ENCODE measurements around the gene APBA2.

DNA sequence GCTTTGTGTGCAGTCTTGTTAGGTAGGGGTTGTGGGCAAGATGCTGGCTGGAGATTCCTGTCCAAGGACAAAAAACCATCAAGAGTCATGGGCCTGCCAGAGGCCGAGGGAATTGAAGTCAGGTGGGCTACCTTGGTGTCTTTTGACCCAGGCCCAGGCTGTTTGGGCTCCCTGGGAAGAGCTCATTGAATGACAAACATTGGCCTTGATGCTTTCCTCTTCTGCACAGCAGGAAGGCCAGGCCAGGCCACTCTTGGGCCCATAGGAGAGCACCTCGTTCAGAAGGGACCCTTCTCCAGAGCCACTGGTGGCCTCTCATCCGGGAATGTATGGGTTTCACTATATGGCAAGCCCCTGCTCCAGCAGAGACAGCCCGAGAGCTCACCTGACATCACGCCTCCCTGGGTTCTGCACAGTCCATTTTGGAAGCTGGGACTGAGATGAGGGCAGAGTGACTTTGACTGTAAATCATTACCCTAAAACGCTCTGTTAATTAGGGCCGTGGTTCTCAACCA lies 214.8 kb downstream of the APBA2 start:
- TF ChIP-seq, protein P1, sequence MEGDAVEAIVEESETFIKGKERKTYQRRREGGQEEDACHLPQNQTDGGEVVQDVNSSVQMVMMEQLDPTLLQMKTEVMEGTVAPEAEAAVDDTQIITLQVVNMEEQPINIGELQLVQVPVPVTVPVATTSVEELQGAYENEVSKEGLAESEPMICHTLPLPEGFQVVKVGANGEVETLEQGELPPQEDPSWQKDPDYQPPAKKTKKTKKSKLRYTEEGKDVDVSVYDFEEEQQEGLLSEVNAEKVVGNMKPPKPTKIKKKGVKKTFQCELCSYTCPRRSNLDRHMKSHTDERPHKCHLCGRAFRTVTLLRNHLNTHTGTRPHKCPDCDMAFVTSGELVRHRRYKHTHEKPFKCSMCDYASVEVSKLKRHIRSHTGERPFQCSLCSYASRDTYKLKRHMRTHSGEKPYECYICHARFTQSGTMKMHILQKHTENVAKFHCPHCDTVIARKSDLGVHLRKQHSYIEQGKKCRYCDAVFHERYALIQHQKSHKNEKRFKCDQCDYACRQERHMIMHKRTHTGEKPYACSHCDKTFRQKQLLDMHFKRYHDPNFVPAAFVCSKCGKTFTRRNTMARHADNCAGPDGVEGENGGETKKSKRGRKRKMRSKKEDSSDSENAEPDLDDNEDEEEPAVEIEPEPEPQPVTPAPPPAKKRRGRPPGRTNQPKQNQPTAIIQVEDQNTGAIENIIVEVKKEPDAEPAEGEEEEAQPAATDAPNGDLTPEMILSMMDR (IDR thresholded peaks at IDR 0.05; ENCODE audit: low read length) = no peak
- TF ChIP-seq EZH2 (IDR thresholded peaks at IDR 0.05; ENCODE audit: borderline replicate concordance, low read length) = no peak

All from OCI-LY1 (cell line).